Breast epithelium (tissue), 3 donors: ENCODE measurements around the gene THBS3.

Experiments
- POLR2AphosphoS5 ChIP-seq, 3 donors: sonication (generic); formaldehyde crosslinking; IDR thresholded peaks; one replicate each; pipeline ENCODE4 v1.6.1; 2017; ENCODE audit warnings: antibody characterized with exemption in 3 of 3
- TF ChIP-seq, protein P1 (sequence below), 3 donors: fragments of 450-650 bp; IDR thresholded peaks; one replicate each; pipeline ENCODE4 v1.5.1; 2016 to 2017; ENCODE audit warnings: antibody characterized with exemption in 3 of 3, mild to moderate bottlenecking in 3 of 3, moderate library complexity in 3 of 3

- TF ChIP-seq, protein P1, sequence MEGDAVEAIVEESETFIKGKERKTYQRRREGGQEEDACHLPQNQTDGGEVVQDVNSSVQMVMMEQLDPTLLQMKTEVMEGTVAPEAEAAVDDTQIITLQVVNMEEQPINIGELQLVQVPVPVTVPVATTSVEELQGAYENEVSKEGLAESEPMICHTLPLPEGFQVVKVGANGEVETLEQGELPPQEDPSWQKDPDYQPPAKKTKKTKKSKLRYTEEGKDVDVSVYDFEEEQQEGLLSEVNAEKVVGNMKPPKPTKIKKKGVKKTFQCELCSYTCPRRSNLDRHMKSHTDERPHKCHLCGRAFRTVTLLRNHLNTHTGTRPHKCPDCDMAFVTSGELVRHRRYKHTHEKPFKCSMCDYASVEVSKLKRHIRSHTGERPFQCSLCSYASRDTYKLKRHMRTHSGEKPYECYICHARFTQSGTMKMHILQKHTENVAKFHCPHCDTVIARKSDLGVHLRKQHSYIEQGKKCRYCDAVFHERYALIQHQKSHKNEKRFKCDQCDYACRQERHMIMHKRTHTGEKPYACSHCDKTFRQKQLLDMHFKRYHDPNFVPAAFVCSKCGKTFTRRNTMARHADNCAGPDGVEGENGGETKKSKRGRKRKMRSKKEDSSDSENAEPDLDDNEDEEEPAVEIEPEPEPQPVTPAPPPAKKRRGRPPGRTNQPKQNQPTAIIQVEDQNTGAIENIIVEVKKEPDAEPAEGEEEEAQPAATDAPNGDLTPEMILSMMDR (IDR thresholded peaks at IDR 0.05): no peak
- no peak for TF ChIP-seq POLR2AphosphoS5 (IDR thresholded peaks at IDR 0.05)
Measured at GRCh38 chr1:155171836-155172731, 35.6 kb downstream of the THBS3 start.
